Measurements from ENCODE around the gene GJA3.

- TF ChIP-seq, protein P1, sequence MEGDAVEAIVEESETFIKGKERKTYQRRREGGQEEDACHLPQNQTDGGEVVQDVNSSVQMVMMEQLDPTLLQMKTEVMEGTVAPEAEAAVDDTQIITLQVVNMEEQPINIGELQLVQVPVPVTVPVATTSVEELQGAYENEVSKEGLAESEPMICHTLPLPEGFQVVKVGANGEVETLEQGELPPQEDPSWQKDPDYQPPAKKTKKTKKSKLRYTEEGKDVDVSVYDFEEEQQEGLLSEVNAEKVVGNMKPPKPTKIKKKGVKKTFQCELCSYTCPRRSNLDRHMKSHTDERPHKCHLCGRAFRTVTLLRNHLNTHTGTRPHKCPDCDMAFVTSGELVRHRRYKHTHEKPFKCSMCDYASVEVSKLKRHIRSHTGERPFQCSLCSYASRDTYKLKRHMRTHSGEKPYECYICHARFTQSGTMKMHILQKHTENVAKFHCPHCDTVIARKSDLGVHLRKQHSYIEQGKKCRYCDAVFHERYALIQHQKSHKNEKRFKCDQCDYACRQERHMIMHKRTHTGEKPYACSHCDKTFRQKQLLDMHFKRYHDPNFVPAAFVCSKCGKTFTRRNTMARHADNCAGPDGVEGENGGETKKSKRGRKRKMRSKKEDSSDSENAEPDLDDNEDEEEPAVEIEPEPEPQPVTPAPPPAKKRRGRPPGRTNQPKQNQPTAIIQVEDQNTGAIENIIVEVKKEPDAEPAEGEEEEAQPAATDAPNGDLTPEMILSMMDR (IDR thresholded peaks at IDR 0.05; ENCODE audit: low read length): no peak
- TF ChIP-seq EZH2 (IDR thresholded peaks at IDR 0.05; ENCODE audit: borderline replicate concordance, low read length): no peak
Measured at GRCh38 chr13:20165417-20166257, 4.8 kb upstream of the GJA3 start.

All from OCI-LY1 (cell line).